HCT116 (cell line): ENCODE data around the gene RAB26. TPM values are rescaled to one million over a fixed set of nuclear protein-coding genes. Genes with fewer than 3 reads are reported as not detected.

Experiments
- ATAC-seq: fragments of 200-7000 bp; cut with Tn5 transposase; 2 replicates; pipeline ENCODE4 v1.9.1; 2020; ENCODE audit warnings: mild to moderate bottlenecking, moderate library complexity
- BruUV-seq: library from RNA; stranded (reverse); fragments of 400-500 nt; replicated peaks from 2 replicates; lab custom pipeline; 2021; lab: Mats Ljungman, UMichigan
- CTCF ChIA-PET: fragments of 300-600 bp; sonication (Branson Sonifier 250); formaldehyde crosslinking; loops from one replicate; lab custom pipeline; 2021; ENCODE audit warnings: antibody characterized with exemption; lab: Charles Lee
- POLR2A ChIA-PET: fragments of 300-600, 350-600 bp; sonication (Branson Sonifier 250); formaldehyde crosslinking; loops from one replicate; lab custom pipeline; 2021; ENCODE audit warnings: antibody characterized with exemption; lab: Charles Lee
- RAD21 ChIA-PET, 2 experiments: fragments of 300-600 bp; sonication (Branson Sonifier 250); formaldehyde crosslinking; loops; one replicate each; lab custom pipeline; 2023; ENCODE audit warnings: low total read pairs in 2 of 2; ENCODE audit not compliant: uncharacterized antibody in 2 of 2, unreplicated experiment in 2 of 2, low non-redundant PET in 1 of 2; lab: Charles Lee
- DNase-seq: peaks from one replicate; pipeline ENCODE4 v3.0.0-alpha.2; 2010; ENCODE audit warnings: low read depth, low spot score
- H2AFZ ChIP-seq: fragments of 200-600 bp; shearing (Covaris generic), sonication (generic); 2 replicates; pipeline ENCODE4 v1.6.1; 2017; ENCODE audit warnings: low read depth, mixed run types, mixed read lengths, antibody characterized with exemption, low read length; ENCODE audit not compliant: poor library complexity, severe bottlenecking
- H3K27ac ChIP-seq: 2 replicates; pipeline ENCODE4 v1.5.1; 2012; ENCODE audit warnings: low read depth, low read length
- H3K27me3 ChIP-seq: fragments of 200-600 bp; sonication (generic); 2 replicates; pipeline ENCODE4 v1.6.1; 2016; ENCODE audit warnings: mixed run types, low read length, mixed read lengths; ENCODE audit not compliant: insufficient read depth
- H3K36me3 ChIP-seq, 2 experiments: fragments of 200-500 bp in 1 of 2; fragments of 200-600 bp in 1 of 2; sonication (Bioruptor generic) in 1 of 2; sonication (generic) in 1 of 2; 2 replicates each; pipeline versions ENCODE4 v1.5.1 to v1.6.1; 2014 to 2016; ENCODE audit warnings: low read length in 2 of 2, inconsistent platforms in 1 of 2, mixed read lengths in 1 of 2, mixed run types in 1 of 2; ENCODE audit not compliant: insufficient read depth in 2 of 2, control insufficient read depth in 1 of 2
- H3K4me1 ChIP-seq, 2 experiments: fragments of 200-600 bp in 1 of 2; sonication (generic) in 1 of 2; 2 replicates each; pipeline versions ENCODE4 v1.5.1 to v1.6.1; 2012 to 2017; ENCODE audit warnings: low read length in 2 of 2, inconsistent platforms in 1 of 2, mild to moderate bottlenecking in 1 of 2, mixed read lengths in 1 of 2, mixed run types in 1 of 2, moderate library complexity in 1 of 2; ENCODE audit not compliant: insufficient read depth in 2 of 2, control insufficient read depth in 1 of 2
- H3K4me2 ChIP-seq: fragments of 200-600 bp; sonication (generic); 2 replicates; pipeline ENCODE4 v1.6.1; 2017; ENCODE audit warnings: mixed run types, low read length, mixed read lengths
- H3K4me3 ChIP-seq, 2 experiments: fragments of 200-600 bp in 1 of 2; sonication (generic) in 1 of 2; replicated peaks in 1 of 2; 2 replicates each; pipeline ENCODE4 v1.5.1; 2011 to 2016; ENCODE audit warnings: low read length in 2 of 2, control low read depth in 1 of 2, low read depth in 1 of 2, mild to moderate bottlenecking in 1 of 2, mixed read lengths in 1 of 2, mixed run types in 1 of 2
- H3K79me2 ChIP-seq: fragments of 200-600 bp; sonication (generic); 2 replicates; pipeline ENCODE4 v1.6.1; 2017; ENCODE audit warnings: mild to moderate bottlenecking, mixed run types, low read length, moderate library complexity, mixed read lengths; ENCODE audit not compliant: insufficient read depth
- H3K9ac ChIP-seq: fragments of 200-600 bp; sonication (generic); 2 replicates; pipeline ENCODE4 v1.6.1; 2016; ENCODE audit warnings: low read length, mixed read lengths
- H3K9me2 ChIP-seq: fragments of 200-600 bp; sonication (generic), shearing (Covaris generic); 2 replicates; pipeline ENCODE4 v1.6.1; 2017; ENCODE audit warnings: mixed run types, mild to moderate bottlenecking, moderate library complexity; ENCODE audit not compliant: insufficient read depth
- H3K9me3 ChIP-seq, 2 experiments: fragments of 200-500 bp in 1 of 2; fragments of 200-600 bp in 1 of 2; sonication (Bioruptor generic) in 1 of 2; sonication (generic) in 1 of 2; 2 replicates each; pipeline ENCODE4 v1.6.1; 2014 to 2017; ENCODE audit warnings: low read length in 2 of 2, mixed read lengths in 2 of 2, inconsistent platforms in 1 of 2, low read depth in 1 of 2, mild to moderate bottlenecking in 1 of 2, mixed run types in 1 of 2, moderate library complexity in 1 of 2; ENCODE audit not compliant: control insufficient read depth in 1 of 2, insufficient read depth in 1 of 2
- H4K20me1 ChIP-seq: fragments of 200-600 bp; sonication (generic), shearing (Covaris generic); 2 replicates; pipeline ENCODE4 v1.6.1; 2017; ENCODE audit warnings: mixed run types, mild to moderate bottlenecking, moderate library complexity; ENCODE audit not compliant: insufficient read depth
- CEBPB ChIP-seq: IDR thresholded peaks from 2 replicates; pipeline ENCODE4 v1.6.1; 2012; ENCODE audit warnings: low read depth
- EZH2phosphoT487 ChIP-seq: fragments of 200-600 bp; IDR thresholded peaks from 2 replicates; pipeline ENCODE4 v1.6.1; 2018; ENCODE audit warnings: antibody characterized with exemption, borderline replicate concordance
- POLR2AphosphoS5 ChIP-seq: IDR thresholded peaks from 2 replicates; pipeline ENCODE4 v1.6.1; 2011; ENCODE audit warnings: mild to moderate bottlenecking, low read depth, low read length, moderate library complexity
- SRF ChIP-seq: IDR thresholded peaks from 2 replicates; pipeline ENCODE4 v1.6.1; 2012; ENCODE audit warnings: low read depth
- ZFX ChIP-seq: fragments of 450-650 bp; IDR thresholded peaks from 2 replicates; pipeline ENCODE4 v1.6.1; 2017
- intact Hi-C: fragments of 100-400 bp; cut with micrococcal nuclease; formaldehyde crosslinking; loops from 2 replicates; pipeline ENCODE4 v1.10.0; 2022
- total RNA-seq: library from RNA; stranded (reverse); gene quantifications from one replicate; pipeline ENCODE4 v1.2.1, GENCODE V29; 2021; ENCODE audit not compliant: unreplicated experiment
- TF ChIP-seq, protein P1 (sequence below): IDR thresholded peaks from 2 replicates; pipeline ENCODE4 v1.6.1; 2012; ENCODE audit warnings: low read depth

The RAB26 gene
- total RNA-seq, 1 experiment from 2014 or later = 44.9 TPM

DNA sequence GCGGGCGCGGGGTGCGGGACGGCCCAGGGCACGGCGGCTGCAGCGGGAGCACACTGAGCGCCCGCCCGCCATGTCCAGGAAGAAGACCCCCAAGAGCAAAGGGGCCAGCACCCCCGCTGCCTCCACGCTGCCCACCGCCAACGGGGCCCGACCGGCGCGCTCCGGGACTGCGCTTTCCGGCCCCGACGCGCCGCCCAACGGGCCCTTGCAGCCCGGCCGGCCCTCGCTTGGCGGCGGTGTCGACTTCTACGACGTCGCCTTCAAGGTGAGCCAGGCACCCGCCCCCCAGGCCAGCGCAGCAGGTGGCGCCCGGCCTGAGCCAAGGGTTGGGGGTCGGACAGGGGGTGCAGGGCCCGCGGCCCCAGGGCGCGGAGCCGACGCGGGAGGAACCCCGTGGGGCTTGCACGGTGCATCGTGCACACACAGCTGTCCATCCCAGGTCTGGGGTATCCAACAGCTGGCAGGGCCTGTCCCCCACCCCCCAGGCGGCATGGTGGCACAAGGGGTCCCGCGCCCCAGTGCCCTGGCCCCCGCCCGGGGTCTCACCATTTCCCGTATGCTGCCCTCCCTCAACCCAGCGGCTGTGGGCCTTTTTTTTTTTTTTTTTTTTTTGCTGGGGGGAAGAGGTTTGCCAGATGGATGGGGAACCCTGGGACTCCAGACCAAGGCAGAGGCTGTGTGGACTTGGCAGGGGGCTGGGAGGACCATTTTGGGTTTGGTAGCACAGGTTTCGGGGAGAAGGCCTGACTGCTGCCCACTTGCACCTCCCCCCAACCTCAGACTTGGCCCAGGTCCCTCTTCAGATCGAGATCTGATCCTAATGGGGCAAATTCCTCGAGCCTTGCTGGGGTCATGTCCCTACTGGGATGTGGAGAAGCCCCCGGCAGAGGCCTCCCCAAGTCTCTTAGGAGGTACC, 547 bp downstream of the RAB26 start:
- Histone ChIP-seq H3K79me2 (peaks cover 31% of the 10 kb centered on the region), H4K20me1 (no peaks in the 10 kb centered on the region; the same call in 1 of the 2 replicates), H3K27ac (peak overlapping the region; percentile 84), H3K4me1 (peaks cover 46 to 65% of the 10 kb centered on the region in 2 experiments), H3K9me3 (no peaks in the 10 kb centered on the region), H3K36me3 (peaks cover 0 to 14% of the 10 kb centered on the region in 2 experiments; a peak in 2 of 4 replicates), H3K9me2 (no peaks in the 10 kb centered on the region), H3K27me3 (no peaks in the 10 kb centered on the region), H3K9ac (peak overlapping the region; percentile 91), H3K4me2 (peak overlapping the region; percentile 99), H3K4me3 (peak overlapping the region; percentile 64 to 74), H2AFZ (no peak overlapping the region)
- DNase-seq (no peak), ATAC-seq (peak; percentile 5)
- TF ChIP-seq POLR2AphosphoS5 (peak; percentile 15; the same call in 1 of the 2 replicates), ZFX (peak; percentile 75; the same call in 1 of the 2 replicates), SRF (no peak), EZH2phosphoT487 (no peak), CEBPB (no peak)
- TF ChIP-seq, protein P1, sequence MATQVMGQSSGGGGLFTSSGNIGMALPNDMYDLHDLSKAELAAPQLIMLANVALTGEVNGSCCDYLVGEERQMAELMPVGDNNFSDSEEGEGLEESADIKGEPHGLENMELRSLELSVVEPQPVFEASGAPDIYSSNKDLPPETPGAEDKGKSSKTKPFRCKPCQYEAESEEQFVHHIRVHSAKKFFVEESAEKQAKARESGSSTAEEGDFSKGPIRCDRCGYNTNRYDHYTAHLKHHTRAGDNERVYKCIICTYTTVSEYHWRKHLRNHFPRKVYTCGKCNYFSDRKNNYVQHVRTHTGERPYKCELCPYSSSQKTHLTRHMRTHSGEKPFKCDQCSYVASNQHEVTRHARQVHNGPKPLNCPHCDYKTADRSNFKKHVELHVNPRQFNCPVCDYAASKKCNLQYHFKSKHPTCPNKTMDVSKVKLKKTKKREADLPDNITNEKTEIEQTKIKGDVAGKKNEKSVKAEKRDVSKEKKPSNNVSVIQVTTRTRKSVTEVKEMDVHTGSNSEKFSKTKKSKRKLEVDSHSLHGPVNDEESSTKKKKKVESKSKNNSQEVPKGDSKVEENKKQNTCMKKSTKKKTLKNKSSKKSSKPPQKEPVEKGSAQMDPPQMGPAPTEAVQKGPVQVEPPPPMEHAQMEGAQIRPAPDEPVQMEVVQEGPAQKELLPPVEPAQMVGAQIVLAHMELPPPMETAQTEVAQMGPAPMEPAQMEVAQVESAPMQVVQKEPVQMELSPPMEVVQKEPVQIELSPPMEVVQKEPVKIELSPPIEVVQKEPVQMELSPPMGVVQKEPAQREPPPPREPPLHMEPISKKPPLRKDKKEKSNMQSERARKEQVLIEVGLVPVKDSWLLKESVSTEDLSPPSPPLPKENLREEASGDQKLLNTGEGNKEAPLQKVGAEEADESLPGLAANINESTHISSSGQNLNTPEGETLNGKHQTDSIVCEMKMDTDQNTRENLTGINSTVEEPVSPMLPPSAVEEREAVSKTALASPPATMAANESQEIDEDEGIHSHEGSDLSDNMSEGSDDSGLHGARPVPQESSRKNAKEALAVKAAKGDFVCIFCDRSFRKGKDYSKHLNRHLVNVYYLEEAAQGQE = no peak
- CTCF ChIA-PET = interaction anchor here (2.3 kb wide), 1 partner anchor 126 kb away, joined by 8 read pairs; no protein-coding TSS in a partner anchor
- TSS peak; percentile 56 for BruUV-seq
- POLR2A ChIA-PET = no interaction called here
- intact Hi-C loops = no loop called here
- RAD21 ChIA-PET = no interaction called here
